Glutamatergic neuron (in vitro differentiated cells): ENCODE data around the gene PALLD. TPM values are rescaled to one million over a fixed set of nuclear protein-coding genes. Genes with fewer than 3 reads are reported as not detected.

Source experiments
- DNase-seq: peaks from one replicate; pipeline ENCODE4 v3.0.0; 2022
- H3K27ac Mint-ChIP-seq: one replicate; pipeline ENCODE4 v1.8.0; 2020; ENCODE audit warnings: mild to moderate bottlenecking, mixed read lengths, inconsistent platforms; ENCODE audit not compliant: unreplicated experiment
- H3K27me3 Mint-ChIP-seq: one replicate; pipeline ENCODE4 v1.8.0; 2020; ENCODE audit warnings: mild to moderate bottlenecking, moderate library complexity, mixed read lengths, inconsistent platforms; ENCODE audit not compliant: unreplicated experiment
- H3K36me3 Mint-ChIP-seq: one replicate; pipeline ENCODE4 v1.8.0; 2020; ENCODE audit warnings: mild to moderate bottlenecking, mixed read lengths, inconsistent platforms; ENCODE audit not compliant: unreplicated experiment
- H3K4me1 Mint-ChIP-seq: one replicate; pipeline ENCODE4 v1.8.0; 2020; ENCODE audit warnings: mild to moderate bottlenecking, low read depth, mixed read lengths, inconsistent platforms; ENCODE audit not compliant: unreplicated experiment
- H3K4me3 Mint-ChIP-seq: one replicate; pipeline ENCODE4 v1.8.0; 2020; ENCODE audit warnings: mild to moderate bottlenecking, mixed read lengths, inconsistent platforms; ENCODE audit not compliant: unreplicated experiment
- H3K9me3 Mint-ChIP-seq: one replicate; pipeline ENCODE4 v1.8.0; 2020; ENCODE audit warnings: mild to moderate bottlenecking, moderate library complexity, mixed read lengths, inconsistent platforms; ENCODE audit not compliant: unreplicated experiment
- total RNA-seq: library from RNA; stranded (reverse); fragmentation: NEBNext Ultra II Directional; extraction: Animal tissue kit (Norgen Biotek cat#: 25700); gene quantifications from one replicate; pipeline ENCODE4 v1.2.1, GENCODE V29; 2021; ENCODE audit not compliant: unreplicated experiment
- TF ChIP-seq, protein P1 (sequence below): fragments of 200-600 bp; sonication (generic); IDR thresholded peaks from one replicate; pipeline ENCODE4 v1.5.0; 2021; ENCODE audit not compliant: partially characterized antibody, unreplicated experiment

PALLD gene
- total RNA-seq, 1 donor from 2014 or later, result 37.5 TPM

DNA sequence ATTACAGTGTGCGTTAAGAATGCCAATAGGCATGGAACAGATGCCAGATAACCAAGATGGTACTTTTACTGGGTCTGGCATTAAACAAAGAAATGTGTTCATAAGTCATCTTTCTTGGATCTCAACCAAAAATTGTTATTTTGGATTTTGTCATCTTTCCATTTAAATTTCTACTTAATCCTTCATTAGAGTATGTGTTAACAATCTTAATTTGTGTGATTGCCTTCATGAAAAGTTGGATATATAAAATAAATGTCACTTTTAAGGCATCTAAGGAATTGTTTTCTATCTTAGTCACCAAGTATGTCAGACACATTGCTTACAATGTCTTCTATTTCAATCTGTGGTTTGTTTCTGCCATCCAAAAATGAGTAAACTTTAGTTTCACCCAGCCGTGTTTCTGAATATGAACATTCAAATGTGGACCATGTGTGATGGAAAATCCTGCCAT is 87.5 kb downstream of the PALLD start:
- H3K36me3 Mint-ChIP-seq, result no peaks in the 10 kb centered on the region
- no peak overlapping the region for H3K4me3 Mint-ChIP-seq
- TF ChIP-seq, protein P1, sequence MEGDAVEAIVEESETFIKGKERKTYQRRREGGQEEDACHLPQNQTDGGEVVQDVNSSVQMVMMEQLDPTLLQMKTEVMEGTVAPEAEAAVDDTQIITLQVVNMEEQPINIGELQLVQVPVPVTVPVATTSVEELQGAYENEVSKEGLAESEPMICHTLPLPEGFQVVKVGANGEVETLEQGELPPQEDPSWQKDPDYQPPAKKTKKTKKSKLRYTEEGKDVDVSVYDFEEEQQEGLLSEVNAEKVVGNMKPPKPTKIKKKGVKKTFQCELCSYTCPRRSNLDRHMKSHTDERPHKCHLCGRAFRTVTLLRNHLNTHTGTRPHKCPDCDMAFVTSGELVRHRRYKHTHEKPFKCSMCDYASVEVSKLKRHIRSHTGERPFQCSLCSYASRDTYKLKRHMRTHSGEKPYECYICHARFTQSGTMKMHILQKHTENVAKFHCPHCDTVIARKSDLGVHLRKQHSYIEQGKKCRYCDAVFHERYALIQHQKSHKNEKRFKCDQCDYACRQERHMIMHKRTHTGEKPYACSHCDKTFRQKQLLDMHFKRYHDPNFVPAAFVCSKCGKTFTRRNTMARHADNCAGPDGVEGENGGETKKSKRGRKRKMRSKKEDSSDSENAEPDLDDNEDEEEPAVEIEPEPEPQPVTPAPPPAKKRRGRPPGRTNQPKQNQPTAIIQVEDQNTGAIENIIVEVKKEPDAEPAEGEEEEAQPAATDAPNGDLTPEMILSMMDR, result no peak
- H3K4me1 Mint-ChIP-seq, result no peaks in the 10 kb centered on the region
- DNase-seq, result no peak
- no peak overlapping the region for H3K27ac Mint-ChIP-seq
- peaks cover 2% of the 10 kb centered on the region for H3K9me3 Mint-ChIP-seq
- no peaks in the 10 kb centered on the region for H3K27me3 Mint-ChIP-seq

DNA sequence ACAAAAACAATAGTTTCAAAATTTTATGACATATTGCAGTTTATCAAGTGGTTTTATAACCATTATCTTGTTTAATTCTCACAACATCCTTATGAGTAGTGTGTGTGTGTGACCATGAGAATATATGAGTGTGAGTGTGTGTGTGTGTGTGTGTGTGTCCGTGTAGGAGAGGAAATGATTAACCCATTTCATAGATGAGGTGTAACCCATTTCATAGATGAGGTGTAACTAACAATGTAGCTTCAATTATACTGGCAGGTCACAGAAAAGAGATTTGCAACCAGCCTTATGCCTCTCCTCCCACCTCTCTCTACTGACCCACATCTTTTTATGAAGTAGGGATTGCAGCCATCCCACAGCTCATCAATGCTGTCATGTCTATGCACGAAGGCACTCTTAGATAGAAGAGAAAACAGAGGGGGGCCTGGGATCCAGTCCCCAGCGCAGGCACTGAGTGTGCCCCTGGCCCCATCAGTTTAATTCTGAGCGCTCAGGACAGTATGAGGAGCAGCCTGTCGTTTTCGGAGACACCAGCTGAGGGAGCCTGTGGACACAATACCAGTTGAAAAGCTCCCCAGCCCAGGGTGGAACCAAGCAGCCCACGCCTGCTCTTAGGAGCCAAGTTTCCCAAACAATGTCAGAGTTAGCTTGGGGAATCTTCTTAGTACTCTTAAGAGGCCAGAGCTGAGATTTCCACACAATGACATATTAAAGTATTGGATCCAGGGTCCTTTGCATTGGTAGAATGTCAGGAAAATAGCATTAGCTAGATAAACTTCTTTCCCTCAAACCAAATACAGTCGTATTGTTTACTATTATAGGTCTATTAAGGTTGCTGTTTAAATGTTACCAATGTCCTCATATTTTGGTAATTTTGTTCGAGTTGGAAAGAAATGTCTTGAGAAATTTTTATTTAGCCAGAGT is 88.6 kb downstream of the PALLD start:
- Mint-ChIP-seq H3K36me3 (no peaks in the 10 kb centered on the region), H3K4me1 (no peaks in the 10 kb centered on the region), H3K9me3 (peaks cover 2% of the 10 kb centered on the region), H3K27ac (no peak overlapping the region), H3K4me3 (no peak overlapping the region), H3K27me3 (no peaks in the 10 kb centered on the region)
- TF ChIP-seq, protein P1, result peak; percentile 36
- DNase-seq, result peak; percentile 78

DNA sequence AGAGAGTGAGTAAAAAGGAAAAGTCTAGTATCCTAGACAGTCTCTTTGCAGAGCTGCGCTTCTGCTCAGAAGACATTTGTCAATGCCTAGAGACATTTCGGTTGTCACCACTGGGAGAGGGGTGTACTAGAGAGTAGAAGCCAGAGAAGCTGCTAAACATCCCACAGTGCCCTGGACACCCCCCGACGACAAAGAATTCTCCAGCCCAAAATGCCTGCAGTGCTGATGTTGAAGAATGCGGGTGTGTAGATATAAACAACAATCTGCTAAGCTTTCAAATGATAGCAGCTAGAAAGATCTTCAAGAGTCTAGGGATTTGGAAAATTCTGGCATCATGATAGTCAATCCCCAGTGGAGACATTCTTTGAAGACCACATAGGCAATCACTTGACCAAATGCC is 90.1 kb downstream of the PALLD start:
- Mint-ChIP-seq H3K4me3 (no peak overlapping the region), H3K27ac (no peak overlapping the region), H3K27me3 (no peaks in the 10 kb centered on the region), H3K4me1 (no peaks in the 10 kb centered on the region), H3K9me3 (no peaks in the 10 kb centered on the region), H3K36me3 (no peaks in the 10 kb centered on the region)
- TF ChIP-seq, protein P1, result no peak
- DNase-seq, result no peak

GRCh38 chr4:168587411-168588125 is 90.7 kb downstream of the PALLD start:
- no peak overlapping the region for H3K4me3 Mint-ChIP-seq
- no peak for DNase-seq
- no peaks in the 10 kb centered on the region for H3K9me3 Mint-ChIP-seq
- no peaks in the 10 kb centered on the region for H3K4me1 Mint-ChIP-seq
- no peaks in the 10 kb centered on the region for H3K36me3 Mint-ChIP-seq
- H3K27ac Mint-ChIP-seq, result no peak overlapping the region
- TF ChIP-seq, protein P1, result no peak
- H3K27me3 Mint-ChIP-seq, result no peaks in the 10 kb centered on the region
